Measurements from ENCODE around the gene FRMD4B.

DNA sequence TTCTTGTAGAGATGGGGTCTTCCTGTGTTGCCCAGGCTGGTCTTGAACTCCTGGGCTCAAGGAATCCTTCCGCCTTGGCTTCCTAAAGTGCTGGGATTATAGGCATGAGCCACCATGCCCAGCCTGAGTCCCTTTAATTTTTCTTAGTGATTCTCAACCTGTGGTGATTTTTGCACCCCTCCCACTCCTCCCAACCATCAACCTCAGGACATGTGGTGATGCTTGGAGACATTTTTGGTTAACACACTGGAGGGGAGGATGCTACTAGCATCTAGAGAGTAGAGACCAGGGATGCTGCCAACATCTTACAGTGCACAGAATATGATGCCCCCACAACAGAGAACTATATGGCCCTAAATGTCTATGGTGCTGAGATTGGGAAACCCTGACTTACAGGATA lies 180.5 kb downstream of the FRMD4B start:
- TF ChIP-seq GATA2 (IDR thresholded peaks at IDR 0.05; ENCODE audit: low read depth, low read length) (no peak), GATA3 (IDR thresholded peaks at IDR 0.05; ENCODE audit: low read depth, low read length) (no peak)
